ENCODE results near the gene SAP30L. TPM values are rescaled to one million over a fixed set of nuclear protein-coding genes. Genes with fewer than 3 reads are reported as not detected.

Gene SAP30L
- total and polyA plus RNA-seq, 2 of the 13 experiments (the other 11 are each of a cell fraction or from before 2014, with no cell fraction given), result 27.9 to 37.2 TPM

DNA sequence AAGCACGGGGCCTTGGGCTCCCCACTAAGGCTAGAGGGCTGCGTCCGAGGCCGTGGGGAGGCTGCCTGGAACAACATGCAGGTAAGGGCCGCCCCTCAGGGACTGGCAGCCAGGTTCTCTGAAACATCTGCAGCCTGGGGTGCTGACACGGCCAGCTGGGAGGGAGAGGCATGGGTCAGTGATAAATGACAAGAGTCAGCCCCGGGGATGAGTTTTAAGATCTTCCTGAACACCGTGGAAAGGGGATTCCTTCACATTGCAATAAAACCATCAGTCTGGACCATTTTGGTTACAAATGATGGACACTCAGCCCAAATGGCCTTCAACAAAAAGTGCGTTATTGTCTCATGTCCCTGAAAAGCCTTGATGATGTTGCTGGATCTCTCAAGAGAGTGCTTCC, 32.9 kb upstream of the SAP30L start:
- H3K27me3 ChIP-seq (ENCODE audit: control insufficient read depth in 1 of 2, insufficient read depth in 2 of 2, low read length in 2 of 2), result no peaks in the 10 kb centered on the region
- H3K4me3 ChIP-seq (replicated peaks in 1 of 3; ENCODE audit: insufficient read depth in 1 of 3, low read depth in 2 of 3, low read length in 3 of 3), result no peak overlapping the region
- H4K20me1 ChIP-seq (ENCODE audit: insufficient read depth, low read length), result no peaks in the 10 kb centered on the region
- in situ Hi-C loops (cut with HindIII; ENCODE audit: extremely low pct_ligation_motif_present, low pct_unique_long_range_greater_than_20kb), result no loop called here
- ChIA-PET CTCF (ENCODE audit: low intra/inter-chr PET ratio, low total read pairs) (no interaction called here), POLR2A (no interaction called here)
- no peak overlapping the region for H3K4me2 ChIP-seq (ENCODE audit: low read depth, low read length)
- H3K9me3 ChIP-seq (ENCODE audit: low read length), result no peaks in the 10 kb centered on the region
- H3K27ac ChIP-seq (ENCODE audit: extremely low read length, insufficient read depth, low read length), result no peak overlapping the region
- no peak overlapping the region for H2AFZ ChIP-seq (ENCODE audit: low read length)
- H3K79me2 ChIP-seq (ENCODE audit: insufficient read depth, low read length), result no peaks in the 10 kb centered on the region
- H3K4me1 ChIP-seq (ENCODE audit: insufficient read depth, low read length), result no peaks in the 10 kb centered on the region
- intact Hi-C loops (cut with micrococcal nuclease; ENCODE audit: unreplicated experiment), result no loop called here
- H3K36me3 ChIP-seq (replicated peaks in 1 of 2; ENCODE audit: control insufficient read depth in 1 of 2, insufficient read depth in 2 of 2, low read length in 2 of 2), result peaks cover 0 to 2% of the 10 kb centered on the region in 2 experiments; a peak in 1 of 5 replicates
- FAIRE-seq (no peak), DNase-seq (ENCODE audit: low spot score) (no peak), ATAC-seq (no peak)
- no peak overlapping the region for H3K9ac ChIP-seq (ENCODE audit: insufficient read depth, low read depth, low read length)
- WGBS (ENCODE audit: low lambda C conversion rate), result 100% methylated on average over 3 of the region's 9 CpGs
- no TSS peak for BruUV-seq (replicated peaks)
- TF ChIP-seq GLI4 (CRISPR knock-in tag; IDR thresholded peaks at IDR 0.05; ENCODE audit: borderline replicate concordance), result no peak
- TF ChIP-seq RORA (CRISPR knock-in tag; IDR thresholded peaks at IDR 0.05), result no peak
- no peak for TF ChIP-seq ZNF747 (CRISPR knock-in tag; IDR thresholded peaks at IDR 0.05; ENCODE audit: borderline replicate concordance)
- TF ChIP-seq NFYC (CRISPR knock-in tag; IDR thresholded peaks at IDR 0.05), result no peak
- TF ChIP-seq, protein P1, sequence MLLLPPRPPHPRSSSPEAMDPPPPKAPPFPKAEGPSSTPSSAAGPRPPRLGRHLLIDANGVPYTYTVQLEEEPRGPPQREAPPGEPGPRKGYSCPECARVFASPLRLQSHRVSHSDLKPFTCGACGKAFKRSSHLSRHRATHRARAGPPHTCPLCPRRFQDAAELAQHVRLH (CRISPR knock-in tag; IDR thresholded peaks at IDR 0.05; ENCODE audit: borderline replicate concordance, low read depth), result no peak
- no peak for TF ChIP-seq ZNF275 (CRISPR knock-in tag; IDR thresholded peaks at IDR 0.05; ENCODE audit: borderline replicate concordance)
- TF ChIP-seq, protein P2, sequence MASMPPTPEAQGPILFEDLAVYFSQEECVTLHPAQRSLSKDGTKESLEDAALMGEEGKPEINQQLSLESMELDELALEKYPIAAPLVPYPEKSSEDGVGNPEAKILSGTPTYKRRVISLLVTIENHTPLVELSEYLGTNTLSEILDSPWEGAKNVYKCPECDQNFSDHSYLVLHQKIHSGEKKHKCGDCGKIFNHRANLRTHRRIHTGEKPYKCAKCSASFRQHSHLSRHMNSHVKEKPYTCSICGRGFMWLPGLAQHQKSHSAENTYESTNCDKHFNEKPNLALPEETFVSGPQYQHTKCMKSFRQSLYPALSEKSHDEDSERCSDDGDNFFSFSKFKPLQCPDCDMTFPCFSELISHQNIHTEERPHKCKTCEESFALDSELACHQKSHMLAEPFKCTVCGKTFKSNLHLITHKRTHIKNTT (CRISPR knock-in tag; IDR thresholded peaks at IDR 0.05), result no peak
- no peak for TF ChIP-seq ONECUT2 (CRISPR knock-in tag; IDR thresholded peaks at IDR 0.05)
- TF ChIP-seq BRD4 (CRISPR knock-in tag; IDR thresholded peaks at IDR 0.05), result no peak
- no peak for TF ChIP-seq REXO4 (CRISPR knock-in tag; IDR thresholded peaks at IDR 0.05; ENCODE audit: borderline replicate concordance)
- TF ChIP-seq, protein P3, sequence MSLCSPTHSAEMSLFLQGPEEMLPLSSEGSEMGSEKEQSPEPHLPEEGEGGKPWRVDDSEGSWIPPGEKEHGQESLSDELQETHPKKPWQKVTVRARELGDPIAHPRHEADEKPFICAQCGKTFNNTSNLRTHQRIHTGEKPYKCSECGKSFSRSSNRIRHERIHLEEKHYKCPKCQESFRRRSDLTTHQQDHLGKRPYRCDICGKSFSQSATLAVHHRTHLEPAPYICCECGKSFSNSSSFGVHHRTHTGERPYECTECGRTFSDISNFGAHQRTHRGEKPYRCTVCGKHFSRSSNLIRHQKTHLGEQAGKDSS (CRISPR knock-in tag; IDR thresholded peaks at IDR 0.05; ENCODE audit: borderline replicate concordance, low read depth), result no peak
- no peak for TF ChIP-seq ZFP1 (CRISPR knock-in tag; IDR thresholded peaks at IDR 0.05)
- no peak for TF ChIP-seq ZMYM3 (CRISPR knock-in tag; IDR thresholded peaks at IDR 0.05)
- no peak for TF ChIP-seq RNF2 (conservative IDR thresholded peaks at IDR 0.05; ENCODE audit: low read depth)
- TF ChIP-seq HBP1 (CRISPR knock-in tag; IDR thresholded peaks at IDR 0.05; ENCODE audit: low read depth), result no peak
- no peak for TF ChIP-seq HMG20B (CRISPR knock-in tag; conservative IDR thresholded peaks at IDR 0.05)
- TF ChIP-seq PRDM10 (CRISPR knock-in tag; IDR thresholded peaks at IDR 0.05; ENCODE audit: low read depth), result no peak
- TF ChIP-seq ZBTB21 (CRISPR knock-in tag; IDR thresholded peaks at IDR 0.05), result no peak
